RWPE2 (cell line): ENCODE data around the gene LASP1NB.

Source experiments
- ATAC-seq: fragments of 200-7000 bp; cut with Tn5 transposase; 3 replicates; pipeline ENCODE4 v1.9.1; 2021; ENCODE audit warnings: low read depth
- DNase-seq: peaks from one replicate; pipeline ENCODE4 v3.0.0-alpha.2; 2020; ENCODE audit warnings: low spot score
- H3K27ac ChIP-seq: fragments of 450-650 bp; 2 replicates; pipeline ENCODE4 v1.5.1; 2017; ENCODE audit warnings: mild to moderate bottlenecking; ENCODE audit not compliant: poor library complexity, severe bottlenecking
- H3K27me3 ChIP-seq: fragments of 250-450 bp; sonication (Bioruptor Pico); 2 replicates; pipeline ENCODE4 v1.5.1; 2021; ENCODE audit warnings: mild to moderate bottlenecking, moderate library complexity; ENCODE audit not compliant: insufficient read depth, poor library complexity, severe bottlenecking
- H3K36me3 ChIP-seq: fragments of 250-450 bp; sonication (Bioruptor Pico); 2 replicates; pipeline ENCODE4 v1.5.1; 2020; ENCODE audit warnings: low read depth, mild to moderate bottlenecking, moderate library complexity
- H3K4me1 ChIP-seq: fragments of 250-450 bp; sonication (Bioruptor Pico); 2 replicates; pipeline ENCODE4 v1.5.1; 2021; ENCODE audit warnings: mild to moderate bottlenecking, moderate library complexity; ENCODE audit not compliant: insufficient read depth, poor library complexity, severe bottlenecking
- H3K4me3 ChIP-seq: fragments of 250-450 bp; sonication (Bioruptor Pico); 2 replicates; pipeline ENCODE4 v1.5.1; 2021; ENCODE audit warnings: mild to moderate bottlenecking, moderate library complexity; ENCODE audit not compliant: severe bottlenecking
- H3K9me3 ChIP-seq: fragments of 250-450 bp; sonication (Bioruptor Pico); 2 replicates; pipeline ENCODE4 v1.5.1; 2021; ENCODE audit warnings: mild to moderate bottlenecking, moderate library complexity; ENCODE audit not compliant: severe bottlenecking
- CTCF ChIP-seq: fragments of 450-650 bp; IDR thresholded peaks from one replicate; pipeline ENCODE4 v1.5.1; 2017; ENCODE audit warnings: mild to moderate bottlenecking, moderate library complexity; ENCODE audit not compliant: poor library complexity, severe bottlenecking

LASP1NB gene

DNA sequence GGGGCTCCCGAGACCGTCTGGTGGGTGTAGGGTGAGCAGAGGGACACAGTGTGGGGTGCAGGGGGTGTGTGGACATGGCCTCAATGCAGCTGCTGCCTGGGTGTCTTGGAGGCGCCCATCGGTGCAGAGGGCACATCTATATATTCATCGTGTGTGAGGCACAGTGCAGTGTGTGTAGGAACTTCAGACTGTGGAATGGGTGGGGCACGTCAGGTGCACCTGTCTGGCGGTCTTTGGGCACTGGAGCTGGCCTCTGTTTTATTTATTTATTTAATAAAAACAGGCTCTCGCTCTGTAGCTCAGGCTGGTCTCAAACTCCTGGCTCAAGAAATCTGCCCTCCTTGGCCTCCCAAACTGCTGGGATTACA lies 38.8 kb upstream of the LASP1NB start:
- H3K4me3 ChIP-seq: no peak overlapping the region
- H3K36me3 ChIP-seq: peaks cover 84% of the 10 kb centered on the region
- H3K27me3 ChIP-seq: no peaks in the 10 kb centered on the region
- DNase-seq: no peak
- TF ChIP-seq CTCF: no peak
- no peaks in the 10 kb centered on the region for H3K9me3 ChIP-seq
- peaks cover 6% of the 10 kb centered on the region for H3K4me1 ChIP-seq
- ATAC-seq: no peak
- no peak overlapping the region for H3K27ac ChIP-seq

GRCh38 chr17:38888842-38889241 lies 36.6 kb upstream of the LASP1NB start:
- DNase-seq (no peak), ATAC-seq (no peak)
- Histone ChIP-seq H3K4me1 (no peaks in the 10 kb centered on the region), H3K9me3 (no peaks in the 10 kb centered on the region), H3K36me3 (peaks cover 81% of the 10 kb centered on the region), H3K27me3 (no peaks in the 10 kb centered on the region), H3K4me3 (no peak overlapping the region), H3K27ac (no peak overlapping the region)
- TF ChIP-seq CTCF: no peak

DNA sequence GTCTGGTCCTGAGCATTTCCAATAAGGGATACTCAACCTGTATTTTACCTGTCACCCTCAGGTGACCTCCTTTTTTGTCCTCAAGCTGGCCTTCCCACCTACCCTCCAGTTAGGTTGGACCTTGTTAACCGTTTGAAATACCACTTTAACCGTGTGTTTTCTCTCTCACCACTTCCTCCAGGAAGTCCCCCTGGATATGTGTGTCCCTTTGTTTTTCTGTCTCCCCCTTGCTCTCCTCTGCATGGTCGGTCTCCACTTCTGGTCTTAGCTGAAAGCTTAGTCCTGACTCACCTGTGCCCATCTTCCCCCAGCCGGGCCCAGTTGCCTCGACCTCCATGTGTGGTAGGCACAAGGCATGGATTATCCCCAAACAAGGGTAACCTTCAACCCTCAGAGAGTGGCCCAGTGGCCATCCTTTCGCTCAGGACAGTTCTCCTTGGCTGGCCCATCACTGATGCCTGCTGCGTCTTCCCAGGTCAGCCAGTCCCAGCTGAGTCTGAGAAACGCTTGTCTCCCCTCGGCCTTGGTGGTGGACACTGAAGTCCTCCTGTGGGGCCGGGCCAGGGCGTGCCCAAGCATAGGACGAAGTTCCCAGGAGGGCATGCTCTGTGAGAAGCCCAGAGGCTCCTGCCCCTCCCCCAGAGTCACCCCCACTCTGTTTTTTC lies 35.5 kb upstream of the LASP1NB start:
- ATAC-seq: no peak
- no peaks in the 10 kb centered on the region for H3K27me3 ChIP-seq
- peaks cover 82% of the 10 kb centered on the region for H3K36me3 ChIP-seq
- H3K4me1 ChIP-seq: no peaks in the 10 kb centered on the region
- H3K9me3 ChIP-seq: no peaks in the 10 kb centered on the region
- H3K4me3 ChIP-seq: no peak overlapping the region
- no peak for DNase-seq
- TF ChIP-seq CTCF: no peak
- no peak overlapping the region for H3K27ac ChIP-seq

- H3K4me3 ChIP-seq: no peak overlapping the region
Observed at GRCh38 chr17:38890410-38890746, 35.0 kb upstream of the LASP1NB start.

More at GRCh38 chr17:38890410-38890746, 35.0 kb upstream of the LASP1NB start:
- no peak overlapping the region for H3K27ac ChIP-seq
- ATAC-seq (no peak), DNase-seq (no peak)
- peaks cover 80% of the 10 kb centered on the region for H3K36me3 ChIP-seq
- H3K9me3 ChIP-seq: no peaks in the 10 kb centered on the region
- H3K4me1 ChIP-seq: no peaks in the 10 kb centered on the region
- TF ChIP-seq CTCF: no peak
- no peaks in the 10 kb centered on the region for H3K27me3 ChIP-seq
